Calu3 (cell line): ENCODE data around the gene LMX1A. TPM values are rescaled to one million over a fixed set of nuclear protein-coding genes. Genes with fewer than 3 reads are reported as not detected.

Experiments used
- BruUV-seq: library from RNA; stranded (reverse); fragments of 400-500 nt; replicated peaks from 2 replicates; lab custom pipeline; 2021; lab: Mats Ljungman, UMichigan
- CTCF ChIA-PET: fragments of 300-600 bp; sonication (Branson Sonifier 250); formaldehyde crosslinking; loops from one replicate; lab custom pipeline; 2022; ENCODE audit warnings: antibody characterized with exemption; lab: Charles Lee
- DNase-seq: peaks from one replicate; pipeline ENCODE4 v3.0.0; 2022
- H3K27ac Mint-ChIP-seq: one replicate; pipeline ENCODE4 v1.8.0; 2022; ENCODE audit warnings: mixed read lengths; ENCODE audit not compliant: unreplicated experiment
- H3K27me3 Mint-ChIP-seq: one replicate; pipeline ENCODE4 v1.8.0; 2022; ENCODE audit warnings: mixed read lengths; ENCODE audit not compliant: unreplicated experiment
- H3K36me3 Mint-ChIP-seq: one replicate; pipeline ENCODE4 v1.8.0; 2022; ENCODE audit warnings: mild to moderate bottlenecking, moderate library complexity, mixed read lengths; ENCODE audit not compliant: insufficient read depth, unreplicated experiment
- H3K4me1 Mint-ChIP-seq: one replicate; pipeline ENCODE4 v1.8.0; 2022; ENCODE audit warnings: mild to moderate bottlenecking, low read depth, mixed read lengths; ENCODE audit not compliant: unreplicated experiment
- H3K4me3 Mint-ChIP-seq: one replicate; pipeline ENCODE4 v1.8.0; 2022; ENCODE audit warnings: mild to moderate bottlenecking, low read depth, moderate library complexity, mixed read lengths; ENCODE audit not compliant: unreplicated experiment
- H3K9me3 Mint-ChIP-seq: one replicate; pipeline ENCODE4 v1.8.0; 2022; ENCODE audit warnings: low read depth, mixed read lengths; ENCODE audit not compliant: unreplicated experiment
- intact Hi-C: fragments of 100-400 bp; cut with micrococcal nuclease; formaldehyde crosslinking; loops from one replicate; pipeline ENCODE4 v1.10.0; 2022; ENCODE audit not compliant: unreplicated experiment
- total RNA-seq: library from RNA; stranded (reverse); gene quantifications from 2 replicates; pipeline ENCODE4 v1.2.3, GENCODE V29; 2022
- TF ChIP-seq, protein P1 (sequence below): fragments of 200-600 bp; IDR thresholded peaks from one replicate; pipeline ENCODE4 v1.8.0; 2022; ENCODE audit warnings: antibody characterized with exemption; ENCODE audit not compliant: unreplicated experiment

The LMX1A gene
- total RNA-seq, 1 experiment from 2014 or later, result not detected

DNA sequence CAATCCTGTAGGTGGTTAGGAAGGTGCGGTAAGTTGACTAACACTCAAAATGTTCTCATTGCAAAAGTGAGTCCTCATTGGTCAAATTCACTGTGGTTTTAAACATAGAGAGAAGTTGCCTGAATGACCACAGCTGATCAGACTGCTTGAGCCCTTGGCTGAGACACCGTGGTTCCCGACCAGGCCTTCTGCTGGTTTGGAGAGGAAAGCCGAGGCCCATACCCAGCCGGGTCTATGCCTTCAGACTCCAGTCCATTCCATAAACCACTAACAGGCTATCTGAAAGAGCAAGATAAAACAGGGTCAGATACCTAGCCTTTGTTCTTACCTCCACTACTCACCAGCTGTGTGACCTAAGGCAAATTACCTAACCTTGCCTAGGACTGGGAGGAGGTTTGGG, 133.9 kb downstream of the LMX1A start:
- no peak for DNase-seq
- H3K4me3 Mint-ChIP-seq, result no peak overlapping the region
- CTCF ChIA-PET, result interaction anchor here (0.7 kb wide), 1 partner anchor 50 kb away, joined by 3 read pairs; no protein-coding TSS in a partner anchor
- H3K36me3 Mint-ChIP-seq, result no peaks in the 10 kb centered on the region
- TF ChIP-seq, protein P1, sequence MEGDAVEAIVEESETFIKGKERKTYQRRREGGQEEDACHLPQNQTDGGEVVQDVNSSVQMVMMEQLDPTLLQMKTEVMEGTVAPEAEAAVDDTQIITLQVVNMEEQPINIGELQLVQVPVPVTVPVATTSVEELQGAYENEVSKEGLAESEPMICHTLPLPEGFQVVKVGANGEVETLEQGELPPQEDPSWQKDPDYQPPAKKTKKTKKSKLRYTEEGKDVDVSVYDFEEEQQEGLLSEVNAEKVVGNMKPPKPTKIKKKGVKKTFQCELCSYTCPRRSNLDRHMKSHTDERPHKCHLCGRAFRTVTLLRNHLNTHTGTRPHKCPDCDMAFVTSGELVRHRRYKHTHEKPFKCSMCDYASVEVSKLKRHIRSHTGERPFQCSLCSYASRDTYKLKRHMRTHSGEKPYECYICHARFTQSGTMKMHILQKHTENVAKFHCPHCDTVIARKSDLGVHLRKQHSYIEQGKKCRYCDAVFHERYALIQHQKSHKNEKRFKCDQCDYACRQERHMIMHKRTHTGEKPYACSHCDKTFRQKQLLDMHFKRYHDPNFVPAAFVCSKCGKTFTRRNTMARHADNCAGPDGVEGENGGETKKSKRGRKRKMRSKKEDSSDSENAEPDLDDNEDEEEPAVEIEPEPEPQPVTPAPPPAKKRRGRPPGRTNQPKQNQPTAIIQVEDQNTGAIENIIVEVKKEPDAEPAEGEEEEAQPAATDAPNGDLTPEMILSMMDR, result no peak
- BruUV-seq, result no TSS peak
- H3K4me1 Mint-ChIP-seq, result peaks cover 8% of the 10 kb centered on the region
- H3K27me3 Mint-ChIP-seq, result peaks cover 34% of the 10 kb centered on the region
- H3K9me3 Mint-ChIP-seq, result peaks cover 4% of the 10 kb centered on the region
- intact Hi-C loops, result loop anchor here (5.0 kb wide), 1 partner anchor 70 kb away; no protein-coding TSS in a partner anchor
- H3K27ac Mint-ChIP-seq, result no peak overlapping the region

DNA sequence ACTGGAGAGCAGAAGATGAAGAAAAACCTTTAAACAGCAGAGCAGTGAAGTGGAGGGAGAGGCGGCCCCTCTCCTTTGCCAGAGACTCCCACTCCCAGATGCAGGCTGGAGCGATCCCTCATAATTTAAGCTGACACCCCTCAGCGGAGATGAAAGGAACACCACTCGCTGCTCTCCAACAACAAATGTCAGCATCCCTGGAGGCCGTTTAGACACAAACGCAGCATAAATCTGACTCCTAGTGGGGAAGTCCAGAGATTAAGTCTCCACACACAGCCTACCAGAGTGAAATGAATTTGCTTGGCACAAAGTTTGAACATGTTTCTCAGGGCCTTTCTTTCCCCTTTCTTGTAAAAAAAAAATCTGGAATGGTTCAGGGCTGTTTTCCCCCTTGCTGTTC, 137.8 kb downstream of the LMX1A start:
- intact Hi-C loops, result no loop called here
- peaks cover 36% of the 10 kb centered on the region for H3K27me3 Mint-ChIP-seq
- no TSS peak for BruUV-seq
- H3K36me3 Mint-ChIP-seq, result no peaks in the 10 kb centered on the region
- TF ChIP-seq, protein P1, result no peak
- no peak for DNase-seq
- no peak overlapping the region for H3K4me3 Mint-ChIP-seq
- H3K27ac Mint-ChIP-seq, result no peak overlapping the region
- H3K9me3 Mint-ChIP-seq, result no peaks in the 10 kb centered on the region
- H3K4me1 Mint-ChIP-seq, result peaks cover 8% of the 10 kb centered on the region
- CTCF ChIA-PET, result no interaction called here

DNA sequence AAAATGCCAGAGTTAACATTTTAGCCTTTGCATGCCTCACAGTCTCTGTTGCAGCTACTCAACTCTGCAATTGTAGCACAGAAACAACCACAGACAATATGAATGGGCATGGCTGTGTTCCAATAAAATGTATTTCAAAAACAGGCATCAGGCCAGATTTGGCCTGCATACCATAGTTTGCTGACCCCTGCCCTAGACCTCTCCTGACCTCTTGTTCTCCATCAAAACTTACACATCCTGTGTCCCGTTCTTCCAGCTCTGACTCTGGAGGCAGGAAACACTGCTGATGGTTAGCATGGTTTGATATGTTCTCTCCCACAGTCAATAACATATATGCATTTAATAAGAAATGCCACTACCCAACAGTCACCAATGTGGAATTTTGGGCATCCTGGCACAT, 138.6 kb downstream of the LMX1A start:
- TF ChIP-seq, protein P1, result no peak
- intact Hi-C loops, result no loop called here
- CTCF ChIA-PET, result no interaction called here
- Mint-ChIP-seq H3K9me3 (no peaks in the 10 kb centered on the region), H3K4me3 (no peak overlapping the region), H3K27me3 (peaks cover 36% of the 10 kb centered on the region), H3K36me3 (no peaks in the 10 kb centered on the region), H3K27ac (no peak overlapping the region), H3K4me1 (peaks cover 8% of the 10 kb centered on the region)
- DNase-seq, result no peak
- no TSS peak for BruUV-seq

DNA sequence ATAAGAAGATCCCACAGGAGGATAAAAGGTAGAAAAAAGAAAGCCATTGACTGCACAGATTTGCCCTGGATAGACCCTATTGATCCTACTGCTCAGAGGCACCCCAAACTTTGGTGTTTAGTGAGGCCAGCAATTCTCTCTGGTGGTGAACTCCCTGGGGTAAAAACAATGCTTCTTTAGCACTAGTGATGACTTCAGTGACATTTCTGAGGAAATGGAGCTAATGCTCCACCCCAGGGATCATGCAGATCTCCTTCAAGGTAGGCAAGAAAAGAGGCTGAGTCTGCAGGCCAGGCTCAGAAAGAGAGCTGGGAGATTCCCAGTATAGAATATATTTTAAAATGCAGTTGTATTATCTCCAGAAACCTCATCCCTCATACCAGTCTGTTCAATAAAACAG, 140.3 kb downstream of the LMX1A start:
- no peak overlapping the region for H3K27ac Mint-ChIP-seq
- DNase-seq, result no peak
- peaks cover 42% of the 10 kb centered on the region for H3K27me3 Mint-ChIP-seq
- TF ChIP-seq, protein P1, result no peak
- no TSS peak for BruUV-seq
- no peaks in the 10 kb centered on the region for H3K4me1 Mint-ChIP-seq
- CTCF ChIA-PET, result no interaction called here
- no peaks in the 10 kb centered on the region for H3K9me3 Mint-ChIP-seq
- H3K36me3 Mint-ChIP-seq, result no peaks in the 10 kb centered on the region
- H3K4me3 Mint-ChIP-seq, result no peak overlapping the region
- intact Hi-C loops, result no loop called here
